Memory B cell (primary cell): ENCODE results near the gene DDX53.

Source experiments
- ATAC-seq: fragments of 150-1000 bp; cut with Tn5 transposase; 2 replicates; pipeline ENCODE4 v1.10.0; 2021; ENCODE audit warnings: low read depth, mild to moderate bottlenecking, moderate library complexity
- DNase-seq, 2 donors: peaks; one replicate each; pipeline ENCODE4 v3.0.0; 2022; ENCODE audit warnings: low spot score in 2 of 2
- H3K27ac Mint-ChIP-seq: one replicate; pipeline ENCODE4 v1.8.0; 2022; ENCODE audit warnings: mild to moderate bottlenecking, moderate library complexity, mixed read lengths
- H3K27me3 Mint-ChIP-seq: one replicate; pipeline ENCODE4 v1.8.0; 2022; ENCODE audit warnings: mixed read lengths
- H3K36me3 Mint-ChIP-seq: one replicate; pipeline ENCODE4 v1.8.0; 2022; ENCODE audit warnings: mild to moderate bottlenecking, mixed read lengths
- H3K4me1 Mint-ChIP-seq: one replicate; pipeline ENCODE4 v1.8.0; 2022; ENCODE audit warnings: mixed read lengths
- H3K4me3 Mint-ChIP-seq: one replicate; pipeline ENCODE4 v1.8.0; 2022; ENCODE audit warnings: mild to moderate bottlenecking, moderate library complexity, mixed read lengths
- H3K9me3 Mint-ChIP-seq: one replicate; pipeline ENCODE4 v1.8.0; 2022; ENCODE audit warnings: mixed read lengths

The DDX53 gene

GRCh38 chrX:23008431-23009099, 8.8 kb downstream of the DDX53 start:
- Mint-ChIP-seq H3K4me1 (no peaks in the 10 kb centered on the region), H3K36me3 (no peaks in the 10 kb centered on the region), H3K27me3 (no peaks in the 10 kb centered on the region), H3K4me3 (no peak overlapping the region), H3K27ac (no peak overlapping the region), H3K9me3 (no peaks in the 10 kb centered on the region)
- ATAC-seq, result no peak
- no peak for DNase-seq

GRCh38 chrX:23012162-23012561, 12.4 kb downstream of the DDX53 start:
- DNase-seq, result no peak
- Mint-ChIP-seq H3K9me3 (no peaks in the 10 kb centered on the region), H3K36me3 (no peaks in the 10 kb centered on the region), H3K27ac (no peak overlapping the region), H3K4me3 (no peak overlapping the region), H3K27me3 (no peaks in the 10 kb centered on the region), H3K4me1 (no peaks in the 10 kb centered on the region)
- ATAC-seq, result no peak

- H3K27me3 Mint-ChIP-seq, result no peaks in the 10 kb centered on the region
- no peak overlapping the region for H3K4me3 Mint-ChIP-seq
- no peaks in the 10 kb centered on the region for H3K36me3 Mint-ChIP-seq
- ATAC-seq (no peak), DNase-seq (no peak)
- H3K27ac Mint-ChIP-seq, result no peak overlapping the region
- no peaks in the 10 kb centered on the region for H3K9me3 Mint-ChIP-seq
- H3K4me1 Mint-ChIP-seq, result no peaks in the 10 kb centered on the region
Measured at GRCh38 chrX:23012636-23013035, 12.9 kb downstream of the DDX53 start.

- no peaks in the 10 kb centered on the region for H3K27me3 Mint-ChIP-seq
Measured at GRCh38 chrX:23013366-23013765, 13.6 kb downstream of the DDX53 start.

GRCh38 chrX:23031600-23031999, 31.8 kb downstream of the DDX53 start:
- Mint-ChIP-seq H3K27ac (no peak overlapping the region), H3K4me3 (no peak overlapping the region), H3K9me3 (no peaks in the 10 kb centered on the region), H3K27me3 (no peaks in the 10 kb centered on the region), H3K4me1 (no peaks in the 10 kb centered on the region), H3K36me3 (no peaks in the 10 kb centered on the region)
- DNase-seq (no peak), ATAC-seq (no peak)

More at GRCh38 chrX:23013366-23013765, 13.6 kb downstream of the DDX53 start:
- Mint-ChIP-seq H3K4me1 (no peaks in the 10 kb centered on the region), H3K9me3 (no peaks in the 10 kb centered on the region), H3K36me3 (no peaks in the 10 kb centered on the region), H3K27ac (no peak overlapping the region), H3K4me3 (no peak overlapping the region)
- DNase-seq (no peak), ATAC-seq (no peak)

GRCh38 chrX:23035493-23035892, 35.7 kb downstream of the DDX53 start:
- no peaks in the 10 kb centered on the region for H3K4me1 Mint-ChIP-seq
- ATAC-seq (no peak), DNase-seq (no peak)
- no peaks in the 10 kb centered on the region for H3K9me3 Mint-ChIP-seq
- no peaks in the 10 kb centered on the region for H3K27me3 Mint-ChIP-seq
- no peaks in the 10 kb centered on the region for H3K36me3 Mint-ChIP-seq
- H3K4me3 Mint-ChIP-seq, result no peak overlapping the region
- no peak overlapping the region for H3K27ac Mint-ChIP-seq

GRCh38 chrX:23046443-23046842, 46.7 kb downstream of the DDX53 start:
- Mint-ChIP-seq H3K4me1 (no peaks in the 10 kb centered on the region), H3K9me3 (no peaks in the 10 kb centered on the region), H3K36me3 (no peaks in the 10 kb centered on the region), H3K27me3 (no peaks in the 10 kb centered on the region), H3K27ac (no peak overlapping the region), H3K4me3 (no peak overlapping the region)
- ATAC-seq (no peak), DNase-seq (no peak)

GRCh38 chrX:23048806-23049573, 49.2 kb downstream of the DDX53 start:
- Mint-ChIP-seq H3K27ac (no peak overlapping the region), H3K4me1 (no peaks in the 10 kb centered on the region), H3K27me3 (no peaks in the 10 kb centered on the region), H3K4me3 (no peak overlapping the region), H3K9me3 (no peaks in the 10 kb centered on the region), H3K36me3 (no peaks in the 10 kb centered on the region)
- ATAC-seq (no peak), DNase-seq (no peak)

- DNase-seq (no peak), ATAC-seq (no peak)
- no peaks in the 10 kb centered on the region for H3K36me3 Mint-ChIP-seq
- no peaks in the 10 kb centered on the region for H3K27me3 Mint-ChIP-seq
- no peak overlapping the region for H3K27ac Mint-ChIP-seq
- H3K9me3 Mint-ChIP-seq, result no peaks in the 10 kb centered on the region
- H3K4me3 Mint-ChIP-seq, result no peak overlapping the region
- H3K4me1 Mint-ChIP-seq, result no peaks in the 10 kb centered on the region
Measured at GRCh38 chrX:23052324-23052723, 52.6 kb downstream of the DDX53 start.
